ACC112 (cell line): ENCODE results near the gene MRFAP1.

Experiments
- H2AFZ ChIP-seq: fragments of 200-600 bp; sonication (generic); one replicate; pipeline ENCODE4 v1.6.0; 2017; ENCODE audit warnings: antibody characterized with exemption, low read length; ENCODE audit not compliant: unreplicated experiment
- H3K27ac ChIP-seq: fragments of 200-600 bp; sonication (generic); 2 replicates; pipeline ENCODE4 v1.5.1; 2014; ENCODE audit warnings: low read depth, mild to moderate bottlenecking, antibody characterized with exemption, low read length, moderate library complexity
- H3K27me3 ChIP-seq: fragments of 200-600 bp; sonication (generic); 2 replicates; pipeline ENCODE4 v1.6.1; 2014; ENCODE audit warnings: mild to moderate bottlenecking, antibody characterized with exemption, low read length, moderate library complexity, mixed read lengths; ENCODE audit not compliant: insufficient read depth
- H3K36me3 ChIP-seq: fragments of 200-600 bp; sonication (generic); 2 replicates; pipeline ENCODE4 v1.6.1; 2016; ENCODE audit warnings: mild to moderate bottlenecking, antibody characterized with exemption, low read length, moderate library complexity, mixed read lengths; ENCODE audit not compliant: insufficient read depth
- H3K4me1 ChIP-seq: fragments of 200-600 bp; sonication (generic); one replicate; pipeline ENCODE4 v1.6.1; 2016; ENCODE audit warnings: low read length, mixed read lengths; ENCODE audit not compliant: insufficient read depth, unreplicated experiment, control insufficient read depth
- H3K4me3 ChIP-seq: fragments of 200-600 bp; sonication (generic); 2 replicates; pipeline ENCODE4 v1.5.1; 2014; ENCODE audit warnings: mild to moderate bottlenecking, low read depth, low read length
- H3K79me2 ChIP-seq: fragments of 200-600 bp; sonication (generic); one replicate; pipeline ENCODE4 v1.6.0; 2016; ENCODE audit warnings: low read length; ENCODE audit not compliant: control insufficient read depth, unreplicated experiment, insufficient read depth

The MRFAP1 gene

DNA sequence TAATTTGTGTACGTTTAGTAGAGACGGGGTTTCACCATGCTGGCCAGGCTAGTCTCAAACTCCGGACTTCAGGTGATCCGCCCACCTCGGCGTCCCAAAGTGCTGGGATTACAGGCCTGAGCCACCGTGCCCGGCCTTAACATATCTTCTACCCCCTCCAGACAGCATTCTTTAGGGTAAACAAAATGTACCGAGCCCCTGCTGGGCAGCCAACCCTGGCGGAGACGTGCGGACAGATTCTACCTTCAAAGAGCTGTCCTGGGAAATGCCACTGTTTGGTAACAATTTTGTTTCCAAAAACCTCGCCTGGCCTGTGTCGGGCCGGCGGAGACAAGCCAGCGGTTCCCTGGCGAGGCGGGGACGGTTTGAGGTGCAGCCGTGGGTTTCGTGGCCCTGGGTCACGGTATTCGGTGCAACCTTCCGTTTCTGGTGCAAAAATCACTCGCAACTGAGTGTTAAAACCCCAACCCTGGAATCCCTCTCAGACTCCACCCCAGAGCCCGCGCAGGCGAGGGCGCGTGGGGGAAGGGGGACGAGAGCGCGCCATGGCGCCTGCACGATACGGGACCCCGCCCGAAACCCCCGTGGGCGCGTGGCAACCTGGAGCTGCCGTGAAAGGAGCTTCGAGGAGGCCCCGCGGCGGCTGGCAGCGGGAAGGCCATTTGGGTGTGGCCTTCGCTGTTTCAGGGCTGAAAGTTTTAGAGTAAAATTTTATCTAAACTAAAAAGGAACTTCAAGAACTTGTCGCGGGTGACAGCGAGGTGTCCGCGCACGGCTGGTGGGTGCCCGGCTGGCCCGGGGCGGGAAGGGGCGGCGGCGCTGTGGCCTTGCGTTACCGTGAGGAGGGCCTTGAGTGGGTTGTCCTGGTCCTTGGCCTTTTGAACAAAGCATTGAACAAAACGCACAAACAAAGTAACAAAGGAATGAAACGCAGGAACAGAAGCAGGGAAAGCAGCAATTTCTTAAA is 17.0 kb downstream of the MRFAP1 start:
- H3K27me3 ChIP-seq = no peaks in the 10 kb centered on the region
- H3K4me3 ChIP-seq = no peak overlapping the region
- no peak overlapping the region for H2AFZ ChIP-seq
- H3K79me2 ChIP-seq = no peaks in the 10 kb centered on the region
- peaks cover 7% of the 10 kb centered on the region for H3K4me1 ChIP-seq
- H3K36me3 ChIP-seq = no peaks in the 10 kb centered on the region
- H3K27ac ChIP-seq = no peak overlapping the region

DNA sequence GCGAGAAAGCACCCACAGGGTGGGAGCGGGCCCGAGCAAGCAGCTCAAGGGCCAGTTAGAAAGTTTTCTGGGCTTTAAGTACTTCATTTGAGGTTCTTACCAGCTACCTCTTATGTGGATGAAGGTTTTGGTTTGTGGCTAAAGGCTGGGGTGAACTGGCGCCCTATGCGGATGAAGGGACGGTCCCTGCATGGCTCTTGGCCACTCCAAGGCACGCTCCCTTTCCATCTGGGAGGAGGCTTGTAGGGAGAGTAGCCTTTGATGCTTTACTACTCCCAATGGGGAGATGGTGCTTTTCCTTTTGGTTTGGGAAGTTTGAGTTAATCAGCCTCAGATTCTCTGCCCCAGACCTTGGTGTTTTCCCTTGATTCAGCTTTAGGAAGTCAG is 17.7 kb downstream of the MRFAP1 start:
- H3K27me3 ChIP-seq = no peaks in the 10 kb centered on the region

DNA sequence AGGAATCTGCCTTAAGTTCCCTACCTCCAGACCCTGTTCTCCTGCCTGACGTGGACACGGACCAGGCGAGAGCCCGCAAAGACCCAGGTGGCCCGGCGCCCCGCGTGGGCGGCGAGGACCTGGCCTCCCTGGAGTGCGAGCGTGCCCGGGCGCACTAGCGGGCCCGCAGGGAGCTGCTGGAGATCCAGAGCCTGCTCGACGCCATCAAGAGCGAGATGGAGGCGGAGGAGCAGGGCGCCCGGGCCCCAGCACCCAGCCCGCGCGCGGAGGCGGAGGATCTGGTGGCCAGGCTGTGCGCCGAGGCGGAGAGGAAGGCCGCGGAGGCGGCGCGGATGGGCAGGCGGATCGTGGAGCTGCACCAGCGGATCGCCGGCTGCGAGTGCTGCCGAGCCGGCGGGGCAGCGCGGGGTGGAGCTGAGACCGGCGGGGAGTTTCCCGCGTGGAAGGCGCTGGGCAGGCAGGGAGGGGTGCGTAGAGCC is 18.2 kb downstream of the MRFAP1 start:
- Histone ChIP-seq H3K4me3 (peak overlapping the region; percentile 70), H2AFZ (peak overlapping the region; percentile 51), H3K36me3 (no peaks in the 10 kb centered on the region), H3K79me2 (no peaks in the 10 kb centered on the region), H3K27ac (no peak overlapping the region), H3K4me1 (peaks cover 7% of the 10 kb centered on the region), H3K27me3 (peaks cover 3% of the 10 kb centered on the region; the same call in 1 of the 2 replicates)

More for the DNA sequence above, 17.7 kb downstream of the MRFAP1 start:
- H3K27ac ChIP-seq = no peak overlapping the region
- H3K4me1 ChIP-seq = peaks cover 7% of the 10 kb centered on the region
- H3K4me3 ChIP-seq = peak overlapping the region; percentile 70
- no peaks in the 10 kb centered on the region for H3K79me2 ChIP-seq
- H2AFZ ChIP-seq = peak overlapping the region; percentile 51
- no peaks in the 10 kb centered on the region for H3K36me3 ChIP-seq

DNA sequence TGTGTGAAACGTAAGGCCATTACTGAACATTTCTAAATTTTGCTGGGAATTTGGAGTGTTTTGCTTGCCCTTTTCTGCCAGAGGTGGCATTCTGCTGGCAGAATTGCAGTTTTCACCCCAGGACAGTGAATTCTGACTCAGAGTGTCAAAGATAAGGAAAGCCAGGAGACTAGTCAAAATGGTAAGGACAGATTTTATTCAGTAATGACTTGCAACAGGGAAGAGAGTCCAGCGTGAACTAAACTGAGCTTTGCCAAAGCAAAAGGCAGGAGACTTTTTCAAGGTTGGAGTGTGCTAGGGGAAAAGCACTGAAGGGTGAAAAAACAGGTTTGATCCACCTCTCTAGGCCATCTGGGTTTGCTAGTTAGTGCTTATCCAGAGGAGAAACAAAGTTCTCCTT is 19.4 kb downstream of the MRFAP1 start:
- H3K4me3 ChIP-seq = no peak overlapping the region; the same call in 1 of the 2 replicates
- H3K27ac ChIP-seq = no peak overlapping the region
- no peak overlapping the region for H2AFZ ChIP-seq
- H3K4me1 ChIP-seq = peaks cover 7% of the 10 kb centered on the region
- H3K27me3 ChIP-seq = peaks cover 10% of the 10 kb centered on the region; the same call in 1 of the 2 replicates
- no peaks in the 10 kb centered on the region for H3K79me2 ChIP-seq
- no peaks in the 10 kb centered on the region for H3K36me3 ChIP-seq

DNA sequence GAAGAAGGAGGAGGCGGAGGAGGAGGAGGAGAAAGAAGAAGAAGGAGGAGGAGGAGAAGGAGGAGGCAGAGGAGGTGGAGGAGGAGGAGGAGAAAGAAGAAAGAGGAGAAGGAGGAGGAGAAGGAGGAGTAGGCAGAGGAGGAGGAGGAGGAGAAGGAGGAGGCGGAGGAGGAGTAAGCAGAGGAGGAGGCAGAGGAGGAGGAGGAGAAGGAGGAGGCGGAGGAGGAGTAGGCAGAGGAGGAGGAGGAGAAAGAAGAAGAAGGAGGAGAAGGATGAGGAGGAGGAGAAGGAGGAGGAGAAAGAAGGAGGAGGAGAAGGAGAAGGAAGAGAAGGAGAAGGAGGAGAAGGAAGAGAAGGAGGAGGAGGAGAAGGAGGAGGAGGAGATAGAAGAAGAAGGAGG is 19.9 kb downstream of the MRFAP1 start:
- H3K27me3 ChIP-seq = peaks cover 11% of the 10 kb centered on the region; the same call in 1 of the 2 replicates

DNA sequence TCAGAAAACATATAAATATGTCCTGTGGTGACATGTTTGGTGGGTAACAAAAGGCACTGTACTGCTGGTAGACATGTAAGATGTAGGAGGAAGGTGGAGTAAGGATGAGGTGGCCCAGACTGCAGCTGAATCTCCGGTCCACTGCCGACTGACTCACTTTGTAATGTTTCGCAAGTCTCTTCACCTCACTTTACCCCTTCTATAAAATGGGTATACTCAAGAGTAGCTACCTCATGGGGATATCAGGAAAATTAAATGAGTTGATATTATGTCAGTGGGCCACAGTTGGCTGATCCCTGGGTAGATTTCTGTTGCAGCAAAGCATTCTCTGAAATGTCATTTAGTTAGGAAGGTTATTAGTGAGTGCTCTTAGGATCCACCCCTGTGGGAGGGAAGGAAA is 22.1 kb downstream of the MRFAP1 start:
- no peaks in the 10 kb centered on the region for H3K36me3 ChIP-seq
- H3K4me1 ChIP-seq = peaks cover 7% of the 10 kb centered on the region
- peaks cover 11% of the 10 kb centered on the region; the same call in 1 of the 2 replicates for H3K27me3 ChIP-seq
- H3K4me3 ChIP-seq = no peak overlapping the region
- H3K79me2 ChIP-seq = no peaks in the 10 kb centered on the region
- no peak overlapping the region for H2AFZ ChIP-seq
- no peak overlapping the region for H3K27ac ChIP-seq

More for the DNA sequence above, 19.9 kb downstream of the MRFAP1 start:
- no peak overlapping the region for H2AFZ ChIP-seq
- no peak overlapping the region for H3K27ac ChIP-seq
- no peaks in the 10 kb centered on the region for H3K36me3 ChIP-seq
- peaks cover 7% of the 10 kb centered on the region for H3K4me1 ChIP-seq
- no peaks in the 10 kb centered on the region for H3K79me2 ChIP-seq
- H3K4me3 ChIP-seq = no peak overlapping the region

DNA sequence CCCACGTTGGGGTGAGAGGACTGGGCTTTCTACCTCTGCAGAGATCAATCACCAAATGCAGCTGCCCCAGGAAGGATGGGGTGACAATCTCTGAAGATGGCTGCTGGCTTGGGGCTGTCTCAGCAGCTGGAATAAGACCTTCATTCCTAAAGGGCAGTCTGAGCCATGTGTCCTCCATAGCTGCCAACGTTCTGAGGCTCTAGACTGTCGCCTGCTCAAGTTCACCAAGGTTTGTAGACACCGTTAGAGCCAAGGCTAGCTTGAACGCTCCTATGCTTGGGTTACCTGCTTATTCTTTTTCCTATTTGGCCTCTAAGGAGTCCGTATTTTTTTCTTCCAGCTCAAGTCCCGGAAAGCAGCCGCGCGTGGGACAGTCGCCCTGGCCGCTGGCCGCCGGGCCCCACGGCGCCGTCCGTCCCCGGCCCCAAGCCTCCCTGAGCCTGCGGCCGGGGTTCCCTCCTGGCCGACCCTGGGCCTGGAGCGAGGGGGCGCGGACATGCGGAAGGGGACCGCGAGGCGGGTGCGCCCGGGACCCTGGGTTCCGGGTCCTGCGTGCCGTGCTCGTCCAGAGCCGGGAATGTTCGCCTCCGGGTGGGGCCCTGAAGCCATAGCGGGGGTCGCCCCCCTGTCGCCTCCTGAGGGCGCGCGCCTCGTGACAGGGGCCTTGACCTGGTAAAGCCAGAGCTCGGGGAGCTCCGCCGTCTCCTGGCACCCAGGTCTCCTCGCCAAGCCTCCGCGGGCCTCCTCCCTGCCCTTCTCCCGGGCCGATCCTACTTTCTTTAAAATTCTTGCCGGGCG is 23.3 kb downstream of the MRFAP1 start:
- Histone ChIP-seq H3K27me3 (peaks cover 11% of the 10 kb centered on the region; the same call in 1 of the 2 replicates), H3K79me2 (no peaks in the 10 kb centered on the region), H2AFZ (no peak overlapping the region), H3K27ac (no peak overlapping the region), H3K36me3 (no peaks in the 10 kb centered on the region), H3K4me3 (0 out of 2 replicates have a peak overlapping the region, but pooled peaks have one; percentile 39), H3K4me1 (peaks cover 7% of the 10 kb centered on the region)

DNA sequence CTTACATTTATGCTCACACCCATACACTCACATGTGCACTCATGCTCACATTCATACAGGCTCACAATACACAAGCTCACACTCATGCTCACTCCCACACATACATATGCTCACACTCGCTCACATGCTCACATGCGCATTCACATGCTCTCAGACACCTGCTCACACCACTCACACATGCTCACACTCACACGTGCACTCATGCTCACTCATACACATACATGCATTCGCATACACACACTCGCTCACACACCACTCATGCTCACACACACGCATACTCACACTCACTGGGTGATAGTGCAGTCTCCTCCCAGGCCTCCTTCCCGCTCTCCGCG is 24.8 kb downstream of the MRFAP1 start:
- Histone ChIP-seq H2AFZ (no peak overlapping the region), H3K27me3 (peaks cover 11% of the 10 kb centered on the region; the same call in 1 of the 2 replicates), H3K4me1 (no peaks in the 10 kb centered on the region), H3K36me3 (no peaks in the 10 kb centered on the region), H3K4me3 (no peak overlapping the region), H3K27ac (no peak overlapping the region), H3K79me2 (no peaks in the 10 kb centered on the region)

DNA sequence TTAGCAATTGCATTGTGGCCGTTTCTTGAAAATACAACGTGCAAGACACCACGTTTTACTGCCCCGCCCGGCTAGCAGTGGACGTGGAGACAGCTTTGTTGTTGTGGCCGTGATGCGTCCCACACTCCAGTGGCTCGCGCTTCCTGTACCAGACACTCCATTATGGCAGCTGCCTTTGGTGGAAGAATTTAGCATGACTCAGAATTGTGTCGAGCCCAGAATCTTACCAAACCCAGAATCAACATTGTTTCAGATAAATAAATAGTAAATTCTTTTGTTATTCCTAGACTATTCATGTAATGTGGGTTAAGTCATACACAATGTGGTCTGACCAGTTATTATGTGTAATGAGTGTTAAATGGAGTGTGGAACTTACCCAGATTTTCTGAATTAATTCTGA is 27.9 kb downstream of the MRFAP1 start:
- no peaks in the 10 kb centered on the region for H3K36me3 ChIP-seq
- H3K79me2 ChIP-seq = no peaks in the 10 kb centered on the region
- no peak overlapping the region for H3K27ac ChIP-seq
- H3K4me1 ChIP-seq = no peaks in the 10 kb centered on the region
- H2AFZ ChIP-seq = no peak overlapping the region
- peaks cover 11% of the 10 kb centered on the region; the same call in 1 of the 2 replicates for H3K27me3 ChIP-seq
- no peak overlapping the region for H3K4me3 ChIP-seq

DNA sequence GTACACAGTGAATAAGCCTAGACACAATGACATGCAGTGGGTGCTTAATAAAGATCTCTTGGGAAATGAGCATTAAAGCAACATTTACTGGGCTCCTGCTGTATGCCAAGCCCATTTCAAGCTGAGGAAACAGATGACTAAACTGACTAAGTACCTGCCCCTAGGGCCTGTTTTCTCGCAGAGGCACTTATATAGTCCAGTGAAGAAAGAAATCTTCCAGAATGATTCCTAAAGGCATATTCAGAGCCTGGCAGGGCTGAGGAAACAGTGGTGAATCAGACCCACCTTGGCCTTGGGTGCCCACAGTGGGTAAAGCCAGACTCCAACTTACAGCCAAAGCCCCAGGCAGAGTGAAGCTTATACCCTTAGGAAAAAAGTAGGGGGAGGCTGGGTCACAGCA is 31.2 kb downstream of the MRFAP1 start:
- Histone ChIP-seq H3K27ac (no peak overlapping the region), H3K79me2 (peaks cover 23% of the 10 kb centered on the region), H3K4me3 (no peak overlapping the region)

More for the DNA sequence above, 31.2 kb downstream of the MRFAP1 start:
- Histone ChIP-seq H3K27me3 (no peaks in the 10 kb centered on the region), H3K36me3 (peaks cover 6% of the 10 kb centered on the region; the same call in 1 of the 2 replicates), H3K4me1 (peaks cover 18% of the 10 kb centered on the region), H2AFZ (no peak overlapping the region)
